ENCODE results near the gene KIF19. TPM values are rescaled to one million over a fixed set of nuclear protein-coding genes. Genes with fewer than 3 reads are reported as not detected.

Gene KIF19
- total RNA-seq, 2 donors from 2014 or later = 0.08 TPM; not detected in 1

Other genes starting within 250 kb of the KIF19 start
- gene RPL38, start 122.5 kb upstream of the KIF19 start, total RNA-seq = 1,000 to 10,000 TPM; 1,423 to 1,466 TPM
- 1 to 10 TPM; 2.2 to 5.6 TPM for gene TTYH2, start 112.7 kb upstream of the KIF19 start, total RNA-seq
- gene DNAI2, start 52.0 kb upstream of the KIF19 start, total RNA-seq = under 1 TPM; 0.25 to 0.31 TPM
- gene BTBD17, start 35.6 kb downstream of the KIF19 start, total RNA-seq = not detected
- gene GPR142, start 41.3 kb downstream of the KIF19 start, total RNA-seq = not detected
- gene GPRC5C, start 105.9 kb downstream of the KIF19 start, total RNA-seq = 1 to 10 TPM in 1 of 2 donors, not detected in 1; 2.3 TPM
- gene CD300A, start 140.4 kb downstream of the KIF19 start, total RNA-seq = 1 to 10 TPM in 1 of 2 donors, under 1 TPM in 1; 0.46 to 4.0 TPM
- gene CD300LB, start 205.2 kb downstream of the KIF19 start, total RNA-seq = not detected
- under 1 TPM in 1 of 2 donors, not detected in 1; 0.25 TPM for gene CD300C, start 219.9 kb downstream of the KIF19 start, total RNA-seq
- gene CD300H, start 241.3 kb downstream of the KIF19 start, total RNA-seq = not detected

All from activated naive CD4-positive, alpha-beta T cell treated with anti-CD3 and anti-CD28 coated beads, Interleukin-2, amount 50 U/mL, for 72 hours (primary cell).